ENCODE data around the gene PHLDB1. TPM values are rescaled to one million over a fixed set of nuclear protein-coding genes. Genes with fewer than 3 reads are reported as not detected.

The PHLDB1 gene
- total RNA-seq, 1 experiment from 2014 or later = 36.2 TPM

DNA sequence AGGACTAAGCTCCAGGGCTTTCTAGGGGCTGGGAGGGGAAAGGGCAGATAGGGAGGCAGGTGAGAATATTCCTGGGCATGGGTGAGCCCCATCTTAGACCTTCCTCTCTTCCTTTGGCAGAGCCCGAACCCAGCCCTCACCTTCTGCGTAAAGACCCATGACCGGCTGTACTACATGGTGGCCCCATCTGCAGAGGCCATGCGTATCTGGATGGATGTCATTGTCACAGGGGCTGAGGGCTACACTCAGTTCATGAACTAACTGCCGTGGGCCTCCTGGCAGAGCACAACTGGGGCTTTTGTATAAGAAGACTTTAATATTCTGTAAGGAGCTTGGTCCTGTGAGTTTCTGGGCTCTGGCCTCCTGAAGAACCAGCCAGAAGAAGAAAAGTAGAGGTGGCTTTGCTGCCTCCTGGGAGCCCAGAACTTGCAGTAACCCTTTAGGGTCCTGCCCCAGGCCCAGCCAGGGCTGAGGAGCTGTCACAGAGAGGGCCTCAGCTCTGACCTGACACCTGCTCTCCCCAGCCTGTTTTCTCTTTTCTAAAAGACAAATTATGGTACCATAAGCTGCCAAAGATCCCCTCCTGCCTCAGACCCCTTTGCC is 49.2 kb downstream of the PHLDB1 start:
- Mint-ChIP-seq H3K4me1 (ENCODE audit: insufficient read depth, unreplicated experiment) (no peaks in the 10 kb centered on the region), H3K27ac (ENCODE audit: low read depth, unreplicated experiment) (no peak overlapping the region), H3K4me3 (ENCODE audit: unreplicated experiment) (no peak overlapping the region), H3K9me3 (ENCODE audit: unreplicated experiment) (no peaks in the 10 kb centered on the region), H3K36me3 (ENCODE audit: insufficient read depth, unreplicated experiment) (peaks cover 38% of the 10 kb centered on the region), H3K27me3 (ENCODE audit: insufficient read depth, unreplicated experiment) (no peaks in the 10 kb centered on the region)
- no peak for DNase-seq (ENCODE audit: unreplicated experiment)
- TF ChIP-seq, protein P1, sequence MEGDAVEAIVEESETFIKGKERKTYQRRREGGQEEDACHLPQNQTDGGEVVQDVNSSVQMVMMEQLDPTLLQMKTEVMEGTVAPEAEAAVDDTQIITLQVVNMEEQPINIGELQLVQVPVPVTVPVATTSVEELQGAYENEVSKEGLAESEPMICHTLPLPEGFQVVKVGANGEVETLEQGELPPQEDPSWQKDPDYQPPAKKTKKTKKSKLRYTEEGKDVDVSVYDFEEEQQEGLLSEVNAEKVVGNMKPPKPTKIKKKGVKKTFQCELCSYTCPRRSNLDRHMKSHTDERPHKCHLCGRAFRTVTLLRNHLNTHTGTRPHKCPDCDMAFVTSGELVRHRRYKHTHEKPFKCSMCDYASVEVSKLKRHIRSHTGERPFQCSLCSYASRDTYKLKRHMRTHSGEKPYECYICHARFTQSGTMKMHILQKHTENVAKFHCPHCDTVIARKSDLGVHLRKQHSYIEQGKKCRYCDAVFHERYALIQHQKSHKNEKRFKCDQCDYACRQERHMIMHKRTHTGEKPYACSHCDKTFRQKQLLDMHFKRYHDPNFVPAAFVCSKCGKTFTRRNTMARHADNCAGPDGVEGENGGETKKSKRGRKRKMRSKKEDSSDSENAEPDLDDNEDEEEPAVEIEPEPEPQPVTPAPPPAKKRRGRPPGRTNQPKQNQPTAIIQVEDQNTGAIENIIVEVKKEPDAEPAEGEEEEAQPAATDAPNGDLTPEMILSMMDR (IDR thresholded peaks at IDR 0.05; ENCODE audit: unreplicated experiment) = no peak
- intact Hi-C loops (cut with micrococcal nuclease) = loop anchor here (5.0 kb wide), 1 partner anchor 509 kb away; no protein-coding TSS in a partner anchor
- ChIA-PET CTCF (interaction anchor here (0.6 to 1.9 kb wide), 6 partner anchors 9 to 50 kb away, joined by 3 to 4 read pairs (median 4); no protein-coding TSS in a partner anchor), POLR2A (interaction anchor here (0.6 to 2.5 kb wide), 5 partner anchors 19 to 141 kb away, joined by 3 to 12 read pairs (median 3); no protein-coding TSS in a partner anchor)
- BruUV-seq (replicated peaks) = no TSS peak

DNA sequence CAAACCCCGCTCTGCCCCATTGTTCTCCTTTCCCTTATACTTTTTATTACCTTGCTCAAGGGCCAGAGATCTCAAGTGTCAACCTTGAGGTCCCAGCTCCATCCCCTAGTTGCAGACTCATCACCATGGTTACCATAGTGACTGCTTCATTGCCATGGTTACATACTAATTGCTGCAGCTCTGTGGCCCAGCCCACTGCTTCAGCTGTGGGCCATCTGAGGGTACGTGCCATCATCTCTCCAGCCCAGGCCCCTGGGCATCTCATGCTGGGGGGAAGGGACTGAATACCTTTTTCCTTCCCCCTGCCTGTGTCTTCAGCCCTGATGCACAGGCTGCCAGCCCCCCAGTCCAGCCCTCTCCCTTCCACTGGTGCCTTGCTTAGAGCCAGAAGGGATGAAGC is 49.8 kb downstream of the PHLDB1 start:
- no peaks in the 10 kb centered on the region for H3K4me1 Mint-ChIP-seq (ENCODE audit: insufficient read depth, unreplicated experiment)
- H3K4me3 Mint-ChIP-seq (ENCODE audit: unreplicated experiment) = no peak overlapping the region
- no peaks in the 10 kb centered on the region for H3K27me3 Mint-ChIP-seq (ENCODE audit: insufficient read depth, unreplicated experiment)
- H3K36me3 Mint-ChIP-seq (ENCODE audit: insufficient read depth, unreplicated experiment) = peaks cover 36% of the 10 kb centered on the region
- no peaks in the 10 kb centered on the region for H3K9me3 Mint-ChIP-seq (ENCODE audit: unreplicated experiment)
- intact Hi-C loops (cut with micrococcal nuclease) = loop anchor here (5.0 kb wide), 1 partner anchor 510 kb away; no protein-coding TSS in a partner anchor
- no peak overlapping the region for H3K27ac Mint-ChIP-seq (ENCODE audit: low read depth, unreplicated experiment)
- POLR2A ChIA-PET = interaction anchor here (0.6 to 2.5 kb wide), 8 partner anchors 19 to 200 kb away, joined by 3 to 12 read pairs (median 3); no protein-coding TSS in a partner anchor
- CTCF ChIA-PET = interaction anchor here (0.6 to 4.0 kb wide), 8 partner anchors 10 to 63 kb away, joined by 3 to 38 read pairs (median 4); no protein-coding TSS in a partner anchor
- DNase-seq (ENCODE audit: unreplicated experiment) = no peak
- no TSS peak for BruUV-seq (replicated peaks)
- TF ChIP-seq, protein P1 (IDR thresholded peaks at IDR 0.05; ENCODE audit: unreplicated experiment) = no peak

DNA sequence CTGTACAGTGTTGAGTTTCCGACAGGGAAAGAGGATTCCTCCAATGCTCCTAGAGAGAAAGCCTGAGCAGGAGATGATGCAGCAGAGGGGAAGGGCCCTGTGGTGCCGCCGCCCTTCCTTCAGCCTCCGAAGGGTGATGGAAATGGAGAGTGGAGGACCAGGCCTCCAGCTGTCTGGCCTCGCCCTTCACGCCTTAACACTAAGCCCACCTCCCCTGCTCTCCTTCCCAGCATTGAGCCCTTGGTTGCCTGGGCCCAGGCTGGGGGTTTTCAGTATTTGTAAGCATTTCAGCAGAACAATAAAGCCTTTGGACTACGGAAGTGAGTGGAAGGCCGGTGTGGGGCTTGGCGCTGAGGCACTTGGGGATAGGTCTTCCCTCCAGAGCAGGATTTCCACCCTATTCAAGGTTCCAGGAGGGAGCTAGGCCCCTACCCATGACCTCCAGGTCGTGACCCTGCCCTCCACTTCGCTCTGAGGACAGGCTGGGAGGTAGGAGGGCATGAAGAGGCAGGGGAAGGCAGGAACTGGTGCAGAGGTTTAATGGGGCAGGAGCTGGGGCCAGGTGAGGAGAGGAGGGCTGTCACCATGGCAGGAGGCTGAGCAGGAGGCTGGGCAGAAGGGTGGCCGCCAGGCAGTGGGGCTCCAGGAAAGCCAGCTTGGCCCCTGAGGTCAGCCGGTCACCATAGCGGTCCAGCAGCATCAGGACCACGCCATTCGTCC is 50.5 kb downstream of the PHLDB1 start:
- ChIA-PET CTCF (interaction anchor here (0.6 to 4.0 kb wide), 15 partner anchors 9 to 459 kb away, joined by 3 to 38 read pairs (median 3); no protein-coding TSS in a partner anchor), POLR2A (interaction anchor here (0.7 to 2.5 kb wide), 6 partner anchors 18 to 199 kb away, joined by 3 to 12 read pairs (median 4); no protein-coding TSS in a partner anchor)
- no peak for DNase-seq (ENCODE audit: unreplicated experiment)
- intact Hi-C loops (cut with micrococcal nuclease) = loop anchor here (5.0 kb wide), 1 partner anchor 511 kb away; no protein-coding TSS in a partner anchor
- H3K27me3 Mint-ChIP-seq (ENCODE audit: insufficient read depth, unreplicated experiment) = no peaks in the 10 kb centered on the region
- no peaks in the 10 kb centered on the region for H3K9me3 Mint-ChIP-seq (ENCODE audit: unreplicated experiment)
- TF ChIP-seq, protein P1 (IDR thresholded peaks at IDR 0.05; ENCODE audit: unreplicated experiment) = no peak
- BruUV-seq (replicated peaks) = TSS peak; percentile 26
- peaks cover 33% of the 10 kb centered on the region for H3K36me3 Mint-ChIP-seq (ENCODE audit: insufficient read depth, unreplicated experiment)
- H3K4me3 Mint-ChIP-seq (ENCODE audit: unreplicated experiment) = no peak overlapping the region
- no peaks in the 10 kb centered on the region for H3K4me1 Mint-ChIP-seq (ENCODE audit: insufficient read depth, unreplicated experiment)
- H3K27ac Mint-ChIP-seq (ENCODE audit: low read depth, unreplicated experiment) = no peak overlapping the region

Measured in MCF 10A (cell line).